Measurements from ENCODE around the gene C2CD3.

- no peak for TF ChIP-seq TAF1 (IDR thresholded peaks at IDR 0.05; ENCODE audit: borderline replicate concordance, insufficient read depth, low read length)
- no peak for TF ChIP-seq FOXP2 (optimal IDR thresholded peaks at IDR 0.05; ENCODE audit: borderline replicate concordance, extremely low read depth, extremely low read length, insufficient read depth)
- no peak for TF ChIP-seq SIN3A (IDR thresholded peaks at IDR 0.05; ENCODE audit: borderline replicate concordance, insufficient read depth, low read length)
- TF ChIP-seq POLR2AphosphoS5 (IDR thresholded peaks at IDR 0.05; ENCODE audit: low read depth, low read length), result no peak
Observed at GRCh38 chr11:74141241-74141695, 29.5 kb downstream of the C2CD3 start.
